BE2C (cell line): ENCODE results near the gene CDK19.
"Not testable (repeated sequence)": the region's sequence is repeated elsewhere in the genome, so short reads cannot be mapped to it uniquely, and the experiment has no call there.

ENCODE experiments used
- DNase-seq: peaks from one replicate; pipeline ENCODE4 v3.0.0-alpha.2; 2020
- H3K27me3 ChIP-seq: fragments of 250-450 bp; sonication (Bioruptor Pico); 2 replicates; pipeline ENCODE4 v1.5.1; 2020; ENCODE audit warnings: mild to moderate bottlenecking
- H3K36me3 ChIP-seq: fragments of 250-450 bp; sonication (Bioruptor Pico); 2 replicates; pipeline ENCODE4 v1.5.1; 2020; ENCODE audit warnings: mild to moderate bottlenecking
- H3K4me1 ChIP-seq: fragments of 250-450 bp; sonication (Bioruptor Pico); 2 replicates; pipeline ENCODE4 v1.5.1; 2020
- H3K4me3 ChIP-seq: 2 replicates; pipeline ENCODE4 v1.5.1; 2011; ENCODE audit warnings: low read depth, low read length
- H3K9me3 ChIP-seq: fragments of 250-450 bp; sonication (Bioruptor Pico); 2 replicates; pipeline ENCODE4 v1.5.1; 2020
- TF ChIP-seq, protein P1 (sequence below): IDR thresholded peaks from 2 replicates; pipeline ENCODE4 v1.5.1; 2012; ENCODE audit warnings: mild to moderate bottlenecking, low read depth, low read length

Gene CDK19

DNA sequence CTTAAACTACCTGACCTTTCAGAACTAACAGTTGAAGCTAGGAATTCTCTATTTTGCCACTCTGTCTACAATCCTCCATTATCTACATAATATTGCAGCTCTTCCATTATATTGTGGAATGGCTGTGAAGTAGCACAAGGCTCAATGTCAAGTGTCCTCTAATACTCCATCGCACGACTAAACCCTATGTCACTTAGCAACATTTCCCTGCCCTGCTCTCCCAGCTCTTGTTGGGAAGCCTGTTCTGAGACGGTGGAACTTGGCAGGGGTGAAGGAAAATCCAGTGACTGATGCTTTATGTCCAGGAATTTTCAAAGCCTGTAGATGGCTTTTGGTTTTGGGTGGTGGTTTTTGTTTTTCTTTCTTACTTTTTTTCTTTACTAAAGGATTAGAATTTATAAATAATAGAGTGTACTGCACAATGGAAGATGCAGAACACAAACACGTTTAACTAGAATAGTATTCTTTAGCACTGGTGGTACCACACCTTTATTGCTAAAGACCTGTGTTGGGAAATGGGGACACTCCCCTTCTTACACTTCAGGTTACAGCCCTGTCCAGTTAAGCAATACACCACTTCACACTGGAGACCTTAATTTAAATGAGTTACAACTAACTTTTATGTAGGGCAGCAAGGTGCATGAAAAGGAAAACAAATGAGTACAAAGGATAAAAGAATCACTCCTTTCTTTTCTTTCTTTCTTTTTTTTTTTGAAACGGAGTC is 38.6 kb upstream of the CDK19 start:
- no peak for DNase-seq
- Histone ChIP-seq H3K36me3 (no peaks in the 10 kb centered on the region), H3K4me1 (no peaks in the 10 kb centered on the region), H3K4me3 (no peak overlapping the region), H3K9me3 (no peaks in the 10 kb centered on the region), H3K27me3 (no peaks in the 10 kb centered on the region)
- TF ChIP-seq, protein P1, sequence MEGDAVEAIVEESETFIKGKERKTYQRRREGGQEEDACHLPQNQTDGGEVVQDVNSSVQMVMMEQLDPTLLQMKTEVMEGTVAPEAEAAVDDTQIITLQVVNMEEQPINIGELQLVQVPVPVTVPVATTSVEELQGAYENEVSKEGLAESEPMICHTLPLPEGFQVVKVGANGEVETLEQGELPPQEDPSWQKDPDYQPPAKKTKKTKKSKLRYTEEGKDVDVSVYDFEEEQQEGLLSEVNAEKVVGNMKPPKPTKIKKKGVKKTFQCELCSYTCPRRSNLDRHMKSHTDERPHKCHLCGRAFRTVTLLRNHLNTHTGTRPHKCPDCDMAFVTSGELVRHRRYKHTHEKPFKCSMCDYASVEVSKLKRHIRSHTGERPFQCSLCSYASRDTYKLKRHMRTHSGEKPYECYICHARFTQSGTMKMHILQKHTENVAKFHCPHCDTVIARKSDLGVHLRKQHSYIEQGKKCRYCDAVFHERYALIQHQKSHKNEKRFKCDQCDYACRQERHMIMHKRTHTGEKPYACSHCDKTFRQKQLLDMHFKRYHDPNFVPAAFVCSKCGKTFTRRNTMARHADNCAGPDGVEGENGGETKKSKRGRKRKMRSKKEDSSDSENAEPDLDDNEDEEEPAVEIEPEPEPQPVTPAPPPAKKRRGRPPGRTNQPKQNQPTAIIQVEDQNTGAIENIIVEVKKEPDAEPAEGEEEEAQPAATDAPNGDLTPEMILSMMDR, result no peak

DNA sequence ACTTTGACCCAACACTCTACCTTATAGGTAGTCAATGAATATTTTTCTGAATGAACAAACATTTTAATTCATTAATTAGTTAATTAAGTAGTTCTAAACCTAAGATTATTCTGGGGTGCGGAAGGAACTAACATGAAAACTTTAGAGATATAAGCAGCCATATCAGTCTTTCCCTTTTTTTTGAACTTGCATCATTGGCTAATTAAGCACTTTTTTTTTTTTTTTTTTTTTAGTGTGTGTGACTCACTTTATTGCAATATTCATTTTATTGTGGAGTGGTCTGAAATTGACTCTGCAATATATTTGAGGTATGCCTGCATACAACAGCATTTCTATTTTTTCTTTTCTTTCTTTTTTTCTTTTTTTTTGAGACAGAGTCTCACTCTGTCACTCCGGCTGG is 37.5 kb upstream of the CDK19 start:
- Histone ChIP-seq H3K27me3 (no peaks in the 10 kb centered on the region), H3K36me3 (no peaks in the 10 kb centered on the region), H3K4me3 (no peak overlapping the region), H3K4me1 (no peaks in the 10 kb centered on the region), H3K9me3 (no peaks in the 10 kb centered on the region)
- DNase-seq, result no peak
- TF ChIP-seq, protein P1, result no peak

DNA sequence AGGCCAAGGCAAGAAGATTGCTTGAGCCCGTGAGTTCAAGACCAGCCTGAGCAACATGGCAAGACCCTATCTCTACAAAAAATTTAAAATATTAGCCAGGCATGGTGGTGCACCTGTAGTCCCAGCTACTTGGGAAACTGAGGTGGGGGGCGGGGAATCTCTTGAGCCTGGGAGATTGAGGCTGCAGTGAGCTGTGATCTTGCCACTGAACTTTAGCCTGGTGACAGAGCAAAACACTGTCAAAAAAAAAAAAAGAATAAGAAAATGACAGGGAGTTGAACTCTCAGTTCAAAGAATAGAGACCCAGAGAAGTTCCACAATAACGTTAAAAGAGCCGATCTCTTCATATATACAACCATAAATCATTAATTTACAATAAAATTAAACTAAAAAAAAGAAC is 34.5 kb upstream of the CDK19 start:
- no peaks in the 10 kb centered on the region for H3K36me3 ChIP-seq
- no peaks in the 10 kb centered on the region for H3K9me3 ChIP-seq
- no peak overlapping the region for H3K4me3 ChIP-seq
- TF ChIP-seq, protein P1, result no peak
- no peaks in the 10 kb centered on the region for H3K27me3 ChIP-seq
- no peak for DNase-seq
- H3K4me1 ChIP-seq, result no peaks in the 10 kb centered on the region

DNA sequence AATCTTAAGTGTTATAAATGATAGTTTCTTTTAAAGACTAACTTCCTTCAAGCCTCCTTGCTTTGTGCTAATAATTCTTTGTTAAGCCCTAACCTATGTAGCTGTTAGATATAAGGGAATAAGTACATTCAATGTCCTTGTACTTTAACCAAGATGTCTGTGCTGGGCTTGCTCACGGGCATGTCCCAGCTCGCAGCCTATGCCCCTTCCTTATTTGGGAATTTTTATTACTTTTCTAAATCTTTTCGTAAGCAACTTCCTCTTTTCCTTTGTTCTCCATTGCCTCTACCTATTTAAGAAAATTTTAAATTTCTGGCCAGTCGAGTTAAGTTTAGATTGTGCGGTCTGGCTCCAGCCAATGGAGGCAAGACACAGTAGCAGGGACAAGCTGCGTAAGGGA is 26.0 kb upstream of the CDK19 start:
- H3K36me3 ChIP-seq, result no peaks in the 10 kb centered on the region
- no peak overlapping the region for H3K4me3 ChIP-seq
- TF ChIP-seq, protein P1, result no peak
- no peak for DNase-seq
- H3K4me1 ChIP-seq, result no peaks in the 10 kb centered on the region
- no peaks in the 10 kb centered on the region for H3K27me3 ChIP-seq
- H3K9me3 ChIP-seq, result no peaks in the 10 kb centered on the region

DNA sequence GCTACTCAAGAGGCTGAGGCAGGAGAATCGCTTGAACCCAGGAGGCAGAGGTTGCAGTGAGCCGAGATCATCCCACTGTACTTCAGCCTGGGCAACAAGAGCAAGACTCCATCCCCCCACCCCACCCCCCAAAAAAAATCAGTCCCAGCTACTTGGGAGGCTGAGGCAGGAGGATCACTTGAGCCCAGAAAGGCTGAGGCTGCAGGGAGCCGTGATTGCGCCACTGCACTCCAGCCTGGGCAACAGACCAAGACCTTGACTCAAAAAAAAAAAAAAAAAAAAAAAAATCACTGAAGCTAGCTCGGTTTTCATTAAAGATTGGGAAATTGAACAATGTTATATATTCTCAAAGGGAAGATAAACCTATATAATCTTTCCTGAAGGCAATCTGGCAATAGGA is 20.5 kb upstream of the CDK19 start:
- H3K4me1 ChIP-seq, H3K27me3 ChIP-seq, H3K4me3 ChIP-seq, H3K9me3 ChIP-seq, H3K36me3 ChIP-seq, DNase-seq: not testable (repeated sequence)

DNA sequence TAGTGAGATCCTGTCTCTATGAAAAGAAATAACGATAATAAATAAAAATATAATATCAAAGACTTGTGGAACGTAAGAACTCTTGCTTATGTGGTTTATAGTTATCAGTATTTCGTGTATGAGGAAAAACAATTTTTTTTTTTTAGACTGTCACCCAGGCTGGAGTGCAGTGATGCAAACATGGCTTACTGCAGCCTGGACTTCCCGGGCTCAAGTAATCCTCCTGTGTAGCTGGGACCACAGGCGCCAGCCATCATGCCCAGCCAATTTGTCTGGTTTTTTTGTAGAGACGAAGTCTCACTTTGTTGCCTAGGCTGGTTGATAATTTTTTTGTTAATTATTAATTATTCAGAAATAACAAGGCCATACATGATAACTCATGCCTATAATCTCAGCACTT is 18.6 kb upstream of the CDK19 start:
- H3K9me3 ChIP-seq, result no peaks in the 10 kb centered on the region
- no peaks in the 10 kb centered on the region for H3K36me3 ChIP-seq
- no peak overlapping the region for H3K4me3 ChIP-seq
- H3K27me3 ChIP-seq, result no peaks in the 10 kb centered on the region
- DNase-seq, result no peak
- TF ChIP-seq, protein P1, result no peak
- no peaks in the 10 kb centered on the region for H3K4me1 ChIP-seq
